ENCODE data around the gene VPS52. TPM values are rescaled to one million over a fixed set of nuclear protein-coding genes. Genes with fewer than 3 reads are reported as not detected.
"Not testable (repeated sequence)": the region's sequence is repeated elsewhere in the genome, so short reads cannot be mapped to it uniquely, and the experiment has no call there.

Gene VPS52
- total and polyA plus RNA-seq, 7 donors: 29.3 to 52.5 (median 35.7) TPM

- no peaks in the 10 kb centered on the region for H3K27me3 ChIP-seq (ENCODE audit: insufficient read depth in 3 of 3, low read length in 2 of 3)
- peaks cover 6 to 76% of the 10 kb centered on the region in 2 donors for H3K36me3 ChIP-seq (ENCODE audit: insufficient read depth in 1 of 2, low read depth in 1 of 2)
- TF ChIP-seq CTCF (IDR thresholded peaks at IDR 0.05): peak; percentile 49
- no peaks in the 10 kb centered on the region for H3K9me3 ChIP-seq
- peak within 1 kb of the TSS; percentile 78 for H3K27ac ChIP-seq
- peak; percentile 80 to 85 for DNase-seq
- 11 to 13% (median 11%) methylated on average over 62 to 80 of the region's 80 CpGs for WGBS, 3 donors
- H3K4me3 ChIP-seq: peak within 1 kb of the TSS; percentile 68
- ATAC-seq: peak; percentile 49 to 78 (median 67)
- peaks cover 39% of the 10 kb centered on the region for H3K4me1 ChIP-seq
- intact Hi-C loops (cut with DNase I): loop anchor here in 1 of 2 donors (5.0 to 10.0 kb wide), 2 partner anchors 35 to 128 kb away; partner anchors contain the start of gene TAPBP
Measured at GRCh38 chr6:33276864-33277662, 5.4 kb upstream of the VPS52 start, which contains the start of gene B3GALT4. TSS of gene B3GALT4 (plus strand) at chr6:33277123. CDS start at chr6:33277420, 297 bp downstream.

GRCh38 chr6:33276581-33276863, 4.8 kb upstream of the VPS52 start:
- H3K4me1 ChIP-seq: peaks cover 39% of the 10 kb centered on the region
- intact Hi-C loops (cut with DNase I): loop anchor here in 1 of 2 donors (5.0 to 10.0 kb wide), 2 partner anchors 36 to 128 kb away; partner anchors contain the start of gene TAPBP
- H3K4me3 ChIP-seq: peak overlapping the region; percentile 68
- H3K27ac ChIP-seq: peak overlapping the region; percentile 78
- H3K9me3 ChIP-seq: no peaks in the 10 kb centered on the region
- peaks cover 6 to 70% of the 10 kb centered on the region in 2 donors for H3K36me3 ChIP-seq (ENCODE audit: insufficient read depth in 1 of 2, low read depth in 1 of 2)
- ATAC-seq (no peak), DNase-seq (no peak)
- H3K27me3 ChIP-seq (ENCODE audit: insufficient read depth in 3 of 3, low read length in 2 of 3): no peaks in the 10 kb centered on the region
- no peak for TF ChIP-seq CTCF (IDR thresholded peaks at IDR 0.05)

GRCh38 chr6:33275795-33276580, 4.3 kb upstream of the VPS52 start:
- peaks cover 40% of the 10 kb centered on the region for H3K4me1 ChIP-seq
- H3K27ac ChIP-seq; H3K9me3 ChIP-seq; ATAC-seq; DNase-seq; H3K27me3 ChIP-seq (ENCODE audit: insufficient read depth in 3 of 3, low read length in 2 of 3): not testable (repeated sequence)
- peaks cover 6 to 65% of the 10 kb centered on the region in 2 donors for H3K36me3 ChIP-seq (ENCODE audit: insufficient read depth in 1 of 2, low read depth in 1 of 2)
- WGBS, 3 donors: 79 to 81% (median 79%) methylated on average over 16 of the region's 16 CpGs
- peak overlapping the region; percentile 68 for H3K4me3 ChIP-seq
- intact Hi-C loops (cut with DNase I): loop anchor here in 1 of 2 donors (5.0 to 10.0 kb wide), 2 partner anchors 36 to 129 kb away; partner anchors contain the start of gene TAPBP

- WGBS, 3 donors: 61 to 70% (median 66%) methylated on average over 14 of the region's 14 CpGs
Measured at GRCh38 chr6:33273924-33274902, 2.5 kb upstream of the VPS52 start.

More at GRCh38 chr6:33273924-33274902, 2.5 kb upstream of the VPS52 start:
- H3K4me1 ChIP-seq: peaks cover 50% of the 10 kb centered on the region
- intact Hi-C loops (cut with DNase I): loop anchor here in 1 of 2 donors (2.0 to 10.0 kb wide), 2 partner anchors 15 to 131 kb away; partner anchors contain the start of genes PFDN6 and WDR46
- no peak for TF ChIP-seq CTCF (IDR thresholded peaks at IDR 0.05)
- no peaks in the 10 kb centered on the region for H3K27me3 ChIP-seq (ENCODE audit: insufficient read depth in 3 of 3, low read length in 2 of 3)
- no peak for DNase-seq
- H3K4me3 ChIP-seq: peak overlapping the region; percentile 2
- ATAC-seq: no peak
- no peaks in the 10 kb centered on the region for H3K9me3 ChIP-seq
- peaks cover 6 to 57% of the 10 kb centered on the region in 2 donors for H3K36me3 ChIP-seq (ENCODE audit: insufficient read depth in 1 of 2, low read depth in 1 of 2)
- no peak overlapping the region for H3K27ac ChIP-seq
